KMS-11 (cell line): ENCODE results near the gene OSBPL10.

ENCODE experiments used
- H2AFZ ChIP-seq: fragments of 200-600 bp; sonication (generic); 2 replicates; pipeline ENCODE4 v1.6.1; 2016; ENCODE audit warnings: antibody characterized with exemption, mixed run types, low read depth
- H3K27ac ChIP-seq: fragments of 200-600 bp; sonication (generic); 2 replicates; pipeline ENCODE4 v1.6.1; 2016; ENCODE audit warnings: mild to moderate bottlenecking, mixed run types
- H3K27me3 ChIP-seq: fragments of 200-600 bp; sonication (generic); 2 replicates; pipeline ENCODE4 v1.6.1; 2017; ENCODE audit warnings: mild to moderate bottlenecking, low read depth, mixed run types, moderate library complexity; ENCODE audit not compliant: insufficient read depth
- H3K36me3 ChIP-seq: fragments of 200-600 bp; sonication (generic); 2 replicates; pipeline ENCODE4 v1.6.1; 2017; ENCODE audit warnings: mild to moderate bottlenecking, mixed run types; ENCODE audit not compliant: insufficient read depth
- H3K4me1 ChIP-seq: fragments of 200-600 bp; sonication (generic); 2 replicates; pipeline ENCODE4 v1.6.1; 2016; ENCODE audit warnings: mild to moderate bottlenecking, low read depth, mixed run types; ENCODE audit not compliant: poor library complexity, severe bottlenecking
- H3K4me2 ChIP-seq: fragments of 200-600 bp; sonication (generic); 2 replicates; pipeline ENCODE4 v1.7.0; 2016; ENCODE audit warnings: mild to moderate bottlenecking, mixed run types
- H3K4me3 ChIP-seq: fragments of 200-600 bp; sonication (generic); IDR thresholded peaks from 2 replicates; pipeline ENCODE4 v1.6.1; 2017; ENCODE audit warnings: low read depth, low read length, mixed read lengths; ENCODE audit not compliant: insufficient read depth
- H3K79me2 ChIP-seq: fragments of 200-600 bp; sonication (generic); 2 replicates; pipeline ENCODE4 v1.6.1; 2016; ENCODE audit warnings: low read depth, mixed run types; ENCODE audit not compliant: insufficient read depth
- H3K9ac ChIP-seq: fragments of 200-600 bp; sonication (generic); 2 replicates; pipeline ENCODE4 v1.6.1; 2016; ENCODE audit warnings: mild to moderate bottlenecking, mixed run types
- H4K20me1 ChIP-seq: fragments of 200-600 bp; sonication (generic); 2 replicates; pipeline ENCODE4 v1.6.1; 2016; ENCODE audit warnings: mild to moderate bottlenecking, mixed run types; ENCODE audit not compliant: insufficient read depth
- CTCF ChIP-seq: fragments of 200-600 bp; sonication (generic); conservative IDR thresholded peaks from 2 replicates; pipeline ENCODE4 v1.6.1; 2017; ENCODE audit warnings: low read depth, mild to moderate bottlenecking, antibody characterized with exemption, low read length, moderate library complexity, mixed read lengths

The OSBPL10 gene

DNA sequence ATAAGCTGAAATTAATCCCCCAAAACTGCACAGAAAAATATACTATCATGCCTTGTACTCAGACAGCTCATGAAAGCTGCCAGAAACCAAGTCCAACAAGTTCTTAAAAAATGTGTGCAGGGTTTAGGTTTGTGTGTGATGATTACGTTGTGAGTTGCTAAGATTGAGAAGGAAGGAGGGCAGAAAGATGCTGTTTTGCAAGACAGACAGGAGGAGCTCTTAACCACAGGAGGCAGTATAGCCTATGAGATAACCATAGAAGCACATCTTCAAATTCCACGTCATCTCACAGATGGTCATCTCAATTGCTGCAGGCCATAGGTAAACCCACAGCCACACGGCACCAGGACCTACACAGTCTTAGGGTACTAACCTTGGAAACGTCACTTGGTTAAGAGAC, 256.4 kb downstream of the OSBPL10 start:
- H3K4me3 ChIP-seq = no peak overlapping the region
- no peak overlapping the region for H3K4me2 ChIP-seq
- no peaks in the 10 kb centered on the region for H3K79me2 ChIP-seq
- H2AFZ ChIP-seq = no peak overlapping the region
- H3K27me3 ChIP-seq = no peaks in the 10 kb centered on the region
- H4K20me1 ChIP-seq = no peaks in the 10 kb centered on the region
- no peak overlapping the region for H3K9ac ChIP-seq
- H3K36me3 ChIP-seq = no peaks in the 10 kb centered on the region
- no peaks in the 10 kb centered on the region for H3K4me1 ChIP-seq
- no peak overlapping the region for H3K27ac ChIP-seq
- TF ChIP-seq CTCF = no peak

DNA sequence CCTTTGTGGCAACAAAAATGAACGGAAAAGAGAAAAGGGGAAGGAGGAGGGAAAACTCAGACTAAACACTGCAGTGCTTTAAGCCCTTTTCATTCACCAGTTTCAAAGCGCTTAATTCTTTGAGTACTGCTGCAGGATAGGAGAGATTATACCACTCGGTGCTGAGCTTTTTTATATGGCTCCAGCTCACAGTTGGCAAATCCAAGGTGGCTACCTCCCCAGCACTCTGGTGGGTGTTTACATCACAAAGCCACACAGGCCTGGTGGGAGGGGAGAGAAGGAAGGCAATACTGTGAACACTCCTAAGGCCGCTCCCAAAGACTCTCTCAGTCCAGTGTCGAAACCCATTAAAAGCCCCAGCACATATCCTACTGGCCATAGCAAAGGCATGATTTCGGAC, 256.9 kb downstream of the OSBPL10 start:
- Histone ChIP-seq H3K27ac (no peak overlapping the region), H3K4me1 (no peaks in the 10 kb centered on the region), H3K4me3 (no peak overlapping the region), H3K4me2 (no peak overlapping the region), H3K79me2 (no peaks in the 10 kb centered on the region), H3K36me3 (no peaks in the 10 kb centered on the region), H3K9ac (no peak overlapping the region), H4K20me1 (no peaks in the 10 kb centered on the region), H2AFZ (no peak overlapping the region), H3K27me3 (no peaks in the 10 kb centered on the region)
- no peak for TF ChIP-seq CTCF

- Histone ChIP-seq H4K20me1 (no peaks in the 10 kb centered on the region), H3K27me3 (no peaks in the 10 kb centered on the region), H2AFZ (no peak overlapping the region), H3K27ac (no peak overlapping the region), H3K36me3 (no peaks in the 10 kb centered on the region), H3K4me2 (no peak overlapping the region), H3K4me1 (no peaks in the 10 kb centered on the region), H3K79me2 (no peaks in the 10 kb centered on the region), H3K9ac (no peak overlapping the region), H3K4me3 (no peak overlapping the region)
- no peak for TF ChIP-seq CTCF
These were observed 257.4 kb downstream of the OSBPL10 start for GRCh38 chr3:31723701-31724100.

DNA sequence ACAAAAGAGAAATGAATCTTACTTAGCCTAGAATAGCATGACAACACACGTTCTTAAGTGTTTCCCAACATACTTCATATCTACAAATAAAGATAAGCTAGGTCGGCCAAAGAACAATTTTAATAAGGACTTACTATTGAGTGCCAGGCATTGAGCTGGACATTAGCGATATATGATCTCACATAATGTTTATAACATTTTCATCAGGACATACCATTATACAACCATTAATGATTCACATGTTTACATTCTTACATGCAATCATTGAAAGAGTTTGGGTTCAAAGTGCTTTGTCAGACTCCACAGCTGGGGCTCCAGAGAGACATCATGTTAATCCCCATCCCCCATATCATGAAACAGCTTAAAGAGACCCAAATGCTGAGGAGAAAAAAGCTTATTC, 259.4 kb downstream of the OSBPL10 start:
- H4K20me1 ChIP-seq = no peaks in the 10 kb centered on the region
- TF ChIP-seq CTCF = no peak
- no peaks in the 10 kb centered on the region for H3K79me2 ChIP-seq
- H3K4me2 ChIP-seq = no peak overlapping the region
- no peaks in the 10 kb centered on the region for H3K36me3 ChIP-seq
- no peak overlapping the region for H2AFZ ChIP-seq
- H3K27ac ChIP-seq = no peak overlapping the region
- H3K4me1 ChIP-seq = no peaks in the 10 kb centered on the region
- H3K4me3 ChIP-seq = no peak overlapping the region
- H3K9ac ChIP-seq = no peak overlapping the region
- no peaks in the 10 kb centered on the region for H3K27me3 ChIP-seq
